ENCODE measurements around the gene TTC28. TPM values are rescaled to one million over a fixed set of nuclear protein-coding genes. Genes with fewer than 3 reads are reported as not detected.

TTC28 gene
- total RNA-seq, 2 donors from 2014 or later: 29.2 to 74.6 TPM

DNA sequence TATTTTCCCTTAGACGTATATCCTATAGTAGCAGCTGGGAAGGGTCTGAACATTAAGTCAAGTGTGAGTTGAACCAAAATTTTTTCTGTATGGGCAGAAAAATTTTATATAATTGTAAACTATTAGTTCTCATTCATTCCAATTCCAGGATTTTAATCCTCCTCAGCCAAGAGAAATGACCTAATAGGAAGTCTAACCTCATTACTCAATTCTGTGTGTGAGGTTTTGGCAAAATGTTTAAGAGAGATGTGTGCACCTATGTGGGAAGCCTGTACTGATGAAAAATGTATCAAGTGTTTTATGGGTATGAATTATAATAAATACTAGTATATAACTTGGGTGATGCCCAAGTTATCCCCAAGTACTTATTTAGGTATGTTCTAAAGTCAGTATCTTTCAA is 449.0 kb downstream of the TTC28 start:
- intact Hi-C loops (cut with DNase I): no loop called here
- TF ChIP-seq, protein P1, sequence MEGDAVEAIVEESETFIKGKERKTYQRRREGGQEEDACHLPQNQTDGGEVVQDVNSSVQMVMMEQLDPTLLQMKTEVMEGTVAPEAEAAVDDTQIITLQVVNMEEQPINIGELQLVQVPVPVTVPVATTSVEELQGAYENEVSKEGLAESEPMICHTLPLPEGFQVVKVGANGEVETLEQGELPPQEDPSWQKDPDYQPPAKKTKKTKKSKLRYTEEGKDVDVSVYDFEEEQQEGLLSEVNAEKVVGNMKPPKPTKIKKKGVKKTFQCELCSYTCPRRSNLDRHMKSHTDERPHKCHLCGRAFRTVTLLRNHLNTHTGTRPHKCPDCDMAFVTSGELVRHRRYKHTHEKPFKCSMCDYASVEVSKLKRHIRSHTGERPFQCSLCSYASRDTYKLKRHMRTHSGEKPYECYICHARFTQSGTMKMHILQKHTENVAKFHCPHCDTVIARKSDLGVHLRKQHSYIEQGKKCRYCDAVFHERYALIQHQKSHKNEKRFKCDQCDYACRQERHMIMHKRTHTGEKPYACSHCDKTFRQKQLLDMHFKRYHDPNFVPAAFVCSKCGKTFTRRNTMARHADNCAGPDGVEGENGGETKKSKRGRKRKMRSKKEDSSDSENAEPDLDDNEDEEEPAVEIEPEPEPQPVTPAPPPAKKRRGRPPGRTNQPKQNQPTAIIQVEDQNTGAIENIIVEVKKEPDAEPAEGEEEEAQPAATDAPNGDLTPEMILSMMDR (IDR thresholded peaks at IDR 0.05): no peak
- TF ChIP-seq POLR2A (IDR thresholded peaks at IDR 0.05) (no peak), POLR2AphosphoS5 (IDR thresholded peaks at IDR 0.05) (no peak)
- H3K9me3 ChIP-seq: no peaks in the 10 kb centered on the region
- no peak overlapping the region for H3K4me3 ChIP-seq
- no peaks in the 10 kb centered on the region for H3K4me1 ChIP-seq (replicated peaks)
- H3K36me3 ChIP-seq: no peaks in the 10 kb centered on the region
- H3K27me3 ChIP-seq (replicated peaks; ENCODE audit: insufficient read depth): no peaks in the 10 kb centered on the region
- no peak overlapping the region for H3K27ac ChIP-seq
- WGBS: 81% methylated on average over 1 of the region's 1 CpG
- DNase-seq (ENCODE audit: low spot score): no peak

DNA sequence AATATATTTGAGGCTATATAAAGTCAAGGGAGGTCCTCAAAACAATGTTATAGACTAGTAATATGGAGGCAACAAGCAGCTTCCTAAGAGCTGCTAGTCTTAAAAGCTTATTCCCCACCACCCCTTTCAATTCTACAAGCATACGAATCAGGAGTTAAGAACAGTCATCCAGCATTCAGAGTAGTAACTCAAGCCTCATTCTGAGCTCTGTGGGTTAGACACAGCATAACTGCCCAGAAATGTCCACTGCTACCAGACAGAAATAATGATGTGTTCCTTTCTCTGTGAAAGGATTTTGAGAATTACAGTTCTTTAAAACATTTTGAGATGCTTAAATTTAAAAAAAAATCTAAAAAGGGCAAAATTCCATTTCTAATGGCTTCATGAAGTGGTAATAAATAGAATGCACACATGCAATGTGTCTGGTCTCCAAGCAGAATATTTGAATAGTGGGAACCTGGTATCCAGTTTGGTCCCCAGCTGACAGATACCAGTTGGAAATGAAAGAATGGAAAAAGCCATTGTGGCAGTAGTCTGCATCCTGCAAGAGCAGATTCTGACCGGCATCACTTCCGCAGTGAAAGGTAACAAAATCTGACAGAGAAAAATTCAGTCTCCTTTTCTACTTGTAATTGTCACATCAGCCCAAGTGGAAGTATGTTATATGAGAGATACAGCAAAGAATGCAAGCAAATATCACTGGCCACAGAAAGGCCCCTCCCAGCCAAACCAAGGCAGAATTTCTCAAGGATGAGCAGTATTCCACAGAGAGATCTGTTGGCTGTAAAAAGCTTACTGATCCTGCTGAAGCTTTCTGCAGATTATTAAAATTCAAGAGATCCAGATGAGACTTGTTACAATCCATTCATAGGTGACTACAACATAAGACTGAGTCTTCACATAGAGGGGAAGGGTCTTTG is 449.8 kb downstream of the TTC28 start:
- intact Hi-C loops (cut with DNase I): no loop called here
- H3K36me3 ChIP-seq: no peaks in the 10 kb centered on the region
- 94% methylated on average over 3 of the region's 3 CpGs for WGBS
- H3K4me1 ChIP-seq (replicated peaks): no peaks in the 10 kb centered on the region
- H3K27me3 ChIP-seq (replicated peaks; ENCODE audit: insufficient read depth): no peaks in the 10 kb centered on the region
- no peak for DNase-seq (ENCODE audit: low spot score)
- H3K9me3 ChIP-seq: no peaks in the 10 kb centered on the region
- H3K27ac ChIP-seq: no peak overlapping the region
- H3K4me3 ChIP-seq: no peak overlapping the region
- no peak for TF ChIP-seq POLR2A (IDR thresholded peaks at IDR 0.05)
- TF ChIP-seq, protein P1 (IDR thresholded peaks at IDR 0.05): no peak
- no peak for TF ChIP-seq POLR2AphosphoS5 (IDR thresholded peaks at IDR 0.05)

DNA sequence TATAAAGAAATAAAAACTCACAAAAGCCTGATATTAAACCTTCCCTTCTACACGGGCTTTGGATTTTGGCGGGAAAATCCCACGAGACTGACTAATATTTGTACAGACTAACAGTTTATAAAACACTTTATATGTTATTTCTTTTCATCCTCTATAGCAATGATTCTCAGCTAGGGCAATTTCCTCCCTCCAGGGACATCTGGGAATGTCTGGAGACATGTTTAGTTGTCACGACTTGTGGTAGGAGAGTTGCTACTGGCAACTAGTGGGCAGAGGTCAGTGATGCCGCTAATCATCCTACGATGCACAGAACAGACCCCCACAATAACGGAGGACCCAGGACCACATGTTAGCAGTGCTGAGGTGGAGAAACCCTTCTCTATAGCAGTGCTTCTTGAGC is 455.8 kb downstream of the TTC28 start:
- WGBS: 76% methylated on average over 7 of the region's 7 CpGs
- no peak for DNase-seq (ENCODE audit: low spot score)
- Histone ChIP-seq H3K36me3 (no peaks in the 10 kb centered on the region), H3K27me3 (replicated peaks; ENCODE audit: insufficient read depth) (no peaks in the 10 kb centered on the region), H3K4me3 (no peak overlapping the region), H3K9me3 (no peaks in the 10 kb centered on the region), H3K27ac (no peak overlapping the region), H3K4me1 (replicated peaks) (no peaks in the 10 kb centered on the region)
- intact Hi-C loops (cut with DNase I): no loop called here
- TF ChIP-seq POLR2A (IDR thresholded peaks at IDR 0.05) (no peak), POLR2AphosphoS5 (IDR thresholded peaks at IDR 0.05) (no peak)
- TF ChIP-seq, protein P1 (IDR thresholded peaks at IDR 0.05): no peak

DNA sequence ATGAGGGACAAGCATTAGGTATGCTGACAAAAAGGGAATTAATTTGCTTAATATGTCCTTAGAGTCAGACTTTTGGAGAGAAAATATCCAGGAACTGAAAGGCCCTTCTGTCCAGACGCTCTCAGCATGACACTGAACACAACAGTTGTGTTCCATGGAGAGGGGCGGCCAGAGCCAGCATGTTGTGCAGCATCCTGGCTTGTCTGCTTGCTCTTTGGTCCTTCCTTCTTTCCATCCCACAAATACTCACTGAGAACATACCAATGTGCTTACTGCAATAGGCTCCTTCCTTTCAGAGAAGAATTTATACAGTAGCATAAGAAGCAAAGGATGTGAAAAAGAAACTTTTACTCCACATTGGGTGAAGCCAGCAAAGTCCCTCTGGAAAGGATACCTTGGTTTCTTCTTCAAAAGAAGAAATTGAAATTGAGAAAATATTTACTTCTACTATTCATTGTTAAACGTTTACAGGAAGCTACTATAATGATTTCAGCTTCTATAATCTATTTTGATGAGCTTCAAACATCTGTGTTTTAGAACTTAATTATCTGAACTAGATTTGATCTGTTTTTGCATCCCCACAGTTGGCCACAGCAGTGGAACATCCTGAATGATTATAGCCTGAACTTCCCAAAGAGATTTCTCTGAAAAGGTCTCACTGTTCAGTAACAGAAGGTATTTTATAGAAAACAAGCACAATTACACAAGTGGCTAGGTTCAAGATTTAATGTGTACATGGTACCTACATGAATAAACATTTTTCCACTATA is 456.5 kb downstream of the TTC28 start:
- Histone ChIP-seq H3K4me3 (no peak overlapping the region), H3K27ac (no peak overlapping the region), H3K9me3 (no peaks in the 10 kb centered on the region), H3K4me1 (replicated peaks) (no peaks in the 10 kb centered on the region), H3K27me3 (replicated peaks; ENCODE audit: insufficient read depth) (no peaks in the 10 kb centered on the region), H3K36me3 (no peaks in the 10 kb centered on the region)
- no peak for TF ChIP-seq POLR2A (IDR thresholded peaks at IDR 0.05)
- TF ChIP-seq, protein P1 (IDR thresholded peaks at IDR 0.05): no peak
- TF ChIP-seq POLR2AphosphoS5 (IDR thresholded peaks at IDR 0.05): no peak
- no peak for DNase-seq (ENCODE audit: low spot score)
- WGBS: 68% methylated on average over 3 of the region's 3 CpGs
- intact Hi-C loops (cut with DNase I): no loop called here
